Stimulated activated CD4-positive, alpha-beta T cell treated with anti-CD3 and anti-CD28 coated beads, Interleukin-15, amount 100 ng/mL, for 48 hours (primary cell): ENCODE data around the gene COMP.

Experiments
- DNase-seq, 2 donors: peaks; one replicate each; pipeline ENCODE4 v3.0.0-alpha.2; 2020; ENCODE audit warnings: low read depth in 2 of 2

The COMP gene

GRCh38 chr19:18782559-18783225 is 8.4 kb downstream of the COMP start:
- no peak for DNase-seq

- DNase-seq = no peak
Observed at GRCh38 chr19:18781885-18782527, 9.1 kb downstream of the COMP start.

- DNase-seq = no peak
Observed at GRCh38 chr19:18781047-18781600, 10.0 kb downstream of the COMP start.

GRCh38 chr19:18780631-18781030 is 10.5 kb downstream of the COMP start:
- no peak for DNase-seq

DNA sequence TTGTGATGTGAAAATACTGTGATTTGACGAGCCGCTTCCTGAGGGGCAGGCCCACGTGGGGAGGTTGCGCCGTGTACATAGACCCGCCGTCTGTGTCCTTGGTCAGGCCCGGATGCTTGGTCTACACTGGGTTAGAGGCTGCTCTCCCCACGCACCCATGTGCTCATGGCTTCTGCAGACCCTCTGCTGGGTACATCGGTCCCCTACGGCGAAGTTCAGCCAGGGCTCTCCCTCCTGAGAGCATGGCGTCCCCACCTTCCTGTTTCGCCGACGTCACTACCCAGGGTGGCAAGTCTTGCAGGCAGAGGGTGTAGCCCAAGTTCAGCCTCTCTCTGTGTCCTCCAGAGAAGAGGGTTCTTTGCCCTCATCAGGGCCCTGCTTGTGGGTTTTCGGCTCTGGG is 11.0 kb downstream of the COMP start:
- no peak for DNase-seq

DNA sequence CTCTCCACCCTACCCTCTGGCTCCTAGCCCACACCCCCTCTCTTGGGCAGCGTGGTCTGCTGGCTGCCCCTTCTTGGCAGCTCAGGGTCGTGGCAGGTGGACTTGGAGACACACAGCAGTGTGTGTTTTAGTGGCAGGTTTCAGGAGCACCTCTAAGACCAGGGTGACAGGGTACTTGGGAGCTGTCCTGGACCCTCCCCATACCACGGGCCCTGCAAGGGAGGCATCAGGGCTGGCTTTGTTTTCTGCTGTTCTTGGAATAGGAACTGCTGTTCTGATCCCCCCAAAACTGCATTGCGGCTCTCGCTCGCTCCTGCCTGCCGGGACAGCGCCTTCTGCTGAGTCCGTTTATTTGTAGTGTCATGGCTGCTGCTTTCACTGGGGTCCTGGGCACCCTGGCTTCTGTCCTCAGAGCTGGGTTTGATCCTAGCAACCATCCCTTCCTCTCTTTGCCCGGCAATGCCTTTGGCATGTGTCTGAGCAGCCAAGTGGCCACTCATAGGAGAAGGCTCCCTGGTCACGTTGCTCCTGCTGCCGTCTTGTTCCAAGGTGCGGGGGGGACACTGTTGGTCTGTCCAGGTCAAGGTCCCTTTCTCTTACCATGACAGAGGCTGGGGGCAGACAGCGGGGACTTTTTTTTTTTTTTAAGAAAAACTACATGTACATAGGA is 12.1 kb downstream of the COMP start:
- DNase-seq = no peak

DNA sequence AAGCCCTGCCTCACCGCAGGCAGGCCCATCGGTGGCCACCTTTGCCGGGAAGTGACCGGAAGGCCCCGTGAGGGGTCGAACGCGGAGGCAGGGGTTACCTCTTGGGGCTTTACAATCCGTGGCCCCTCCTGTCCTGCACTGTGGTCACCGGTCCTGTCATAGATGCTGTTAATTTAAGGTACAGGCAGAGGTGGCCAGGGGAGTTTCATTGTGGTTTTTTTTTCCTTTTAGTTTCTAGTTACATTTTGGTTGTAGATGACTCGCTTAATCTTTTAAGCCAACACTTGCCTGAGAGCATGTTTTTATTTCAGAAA is 13.1 kb downstream of the COMP start:
- DNase-seq = no peak

- no peak for DNase-seq
Observed at GRCh38 chr19:18777301-18778075, 13.6 kb downstream of the COMP start.

GRCh38 chr19:18776736-18777135 is 14.4 kb downstream of the COMP start:
- DNase-seq = no peak

- DNase-seq = no peak
Observed at GRCh38 chr19:18776288-18776594, 14.9 kb downstream of the COMP start.

DNA sequence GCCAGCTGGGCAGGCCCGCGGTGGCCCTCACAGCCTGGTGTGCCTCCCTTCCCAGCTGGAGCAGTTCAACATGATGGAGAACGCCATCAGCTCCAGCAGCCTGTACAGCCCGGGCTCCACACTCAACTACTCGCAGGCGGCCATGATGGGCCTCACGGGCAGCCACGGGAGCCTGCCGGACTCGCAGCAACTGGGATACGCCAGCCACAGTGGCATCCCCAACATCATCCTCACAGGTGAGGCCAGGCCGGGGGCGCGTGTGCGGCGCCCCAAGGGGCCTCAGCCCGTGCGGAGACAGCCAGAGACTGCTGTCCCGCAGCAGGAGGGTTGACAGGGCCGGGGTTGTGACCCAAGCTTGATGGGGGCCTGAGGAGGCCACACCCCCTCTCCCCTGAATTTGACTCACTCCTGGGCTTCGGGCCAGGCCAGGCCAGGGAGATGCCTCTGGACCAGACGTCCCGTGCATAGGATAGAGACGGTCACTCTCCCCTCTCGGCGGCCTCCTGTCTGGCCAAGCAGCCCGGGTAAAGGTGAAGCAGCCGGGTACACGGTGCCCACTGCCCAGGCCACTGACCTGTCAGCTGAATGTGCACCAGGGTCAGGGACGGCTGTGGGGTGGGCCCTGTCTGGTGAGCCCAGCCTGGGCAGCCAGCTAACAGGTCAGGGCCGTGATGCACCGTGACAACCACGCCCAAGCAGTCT is 15.4 kb downstream of the COMP start:
- no peak for DNase-seq

GRCh38 chr19:18774782-18775444 is 16.2 kb downstream of the COMP start:
- no peak for DNase-seq

- no peak for DNase-seq
Observed at GRCh38 chr19:18774107-18774506, 17.0 kb downstream of the COMP start.

GRCh38 chr19:18773682-18774081 is 17.4 kb downstream of the COMP start:
- DNase-seq = no peak

DNA sequence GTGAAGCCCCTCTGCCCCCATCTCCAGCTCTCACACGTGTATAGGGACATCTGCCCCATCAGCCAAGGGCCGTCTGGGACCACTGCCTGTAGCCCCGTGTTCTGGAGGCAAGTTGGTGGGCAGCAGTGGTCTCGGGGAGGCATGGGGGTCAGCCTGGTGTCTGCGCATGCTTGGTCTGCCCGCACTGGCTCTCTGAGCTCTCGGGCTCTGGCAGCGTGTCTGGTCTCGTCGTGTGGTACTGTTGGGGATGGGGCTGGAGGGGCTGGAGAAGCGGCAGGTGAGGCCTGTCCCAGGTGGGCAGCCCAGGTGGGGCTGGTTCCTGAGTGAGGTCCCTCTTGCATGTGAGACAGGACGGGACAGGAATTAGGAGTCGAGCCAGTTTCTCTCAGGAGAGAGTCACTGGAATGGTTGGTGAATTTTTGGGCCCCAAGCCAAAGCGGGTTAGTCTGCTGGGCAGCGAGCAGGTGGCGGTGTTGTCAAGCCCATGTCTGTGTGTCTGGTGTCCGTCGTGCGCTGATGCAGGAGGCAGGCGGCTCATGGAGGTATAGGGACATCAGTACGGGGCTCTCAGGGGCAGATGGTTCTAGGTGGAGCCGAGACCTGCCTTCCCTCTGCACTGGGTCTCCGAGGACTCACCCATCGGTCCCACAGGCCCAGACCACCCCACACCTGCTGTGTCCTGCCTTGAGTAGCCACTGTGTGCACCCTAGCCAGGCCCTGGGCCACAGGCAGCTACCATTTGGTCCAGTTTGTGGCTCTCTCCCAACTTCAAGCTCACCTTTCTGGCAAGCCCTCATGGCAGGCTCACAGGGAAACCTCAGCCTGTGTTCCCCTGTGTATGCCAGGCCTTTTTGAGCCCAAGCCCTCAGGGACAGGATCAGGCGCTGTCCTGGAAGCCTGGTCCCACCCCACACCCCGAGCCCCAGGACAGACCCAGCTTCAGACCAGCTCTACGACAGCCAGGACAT is 18.2 kb downstream of the COMP start:
- DNase-seq = no peak

- no peak for DNase-seq
Observed at GRCh38 chr19:18771328-18772242, 19.5 kb downstream of the COMP start.

DNA sequence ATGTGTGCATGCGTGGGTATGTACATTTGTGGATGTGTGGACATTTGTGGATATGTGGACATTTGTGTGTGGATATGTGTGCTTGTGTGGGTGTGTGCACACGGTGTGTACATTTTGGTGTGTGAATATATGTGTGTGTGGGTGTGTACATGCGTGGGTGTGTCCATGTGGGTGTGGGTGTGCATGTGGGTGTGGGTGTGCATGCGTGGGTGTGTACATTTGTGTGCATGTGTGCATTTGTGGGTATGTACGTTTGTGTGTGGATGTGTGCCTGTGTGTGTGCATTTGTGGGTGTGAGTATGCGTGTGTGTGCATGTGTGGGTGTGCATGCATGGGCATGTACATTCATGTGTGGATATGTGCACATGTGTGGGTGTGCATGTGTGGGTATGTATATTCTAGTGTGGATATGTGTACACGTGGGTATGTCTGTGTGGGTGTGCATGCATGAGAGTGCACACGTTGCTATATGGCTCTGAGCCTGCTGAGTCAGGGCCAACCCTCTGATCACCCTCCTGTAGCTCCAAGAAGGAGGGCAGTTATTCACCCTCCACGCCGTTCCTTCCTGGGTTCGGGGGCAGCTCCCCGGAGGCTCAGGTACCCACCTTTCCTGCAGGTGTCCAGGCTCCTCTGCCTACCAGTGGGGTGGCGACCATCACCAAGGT is 20.3 kb downstream of the COMP start:
- no peak for DNase-seq

- DNase-seq = no peak
Observed at GRCh38 chr19:18769989-18770528, 21.0 kb downstream of the COMP start.
